Measurements from ENCODE around the gene CTIF. TPM values are rescaled to one million over a fixed set of nuclear protein-coding genes. Genes with fewer than 3 reads are reported as not detected.

Gene CTIF
- total RNA-seq, 4 donors from 2014 or later: 16.6 to 116 (median 34.5) TPM

DNA sequence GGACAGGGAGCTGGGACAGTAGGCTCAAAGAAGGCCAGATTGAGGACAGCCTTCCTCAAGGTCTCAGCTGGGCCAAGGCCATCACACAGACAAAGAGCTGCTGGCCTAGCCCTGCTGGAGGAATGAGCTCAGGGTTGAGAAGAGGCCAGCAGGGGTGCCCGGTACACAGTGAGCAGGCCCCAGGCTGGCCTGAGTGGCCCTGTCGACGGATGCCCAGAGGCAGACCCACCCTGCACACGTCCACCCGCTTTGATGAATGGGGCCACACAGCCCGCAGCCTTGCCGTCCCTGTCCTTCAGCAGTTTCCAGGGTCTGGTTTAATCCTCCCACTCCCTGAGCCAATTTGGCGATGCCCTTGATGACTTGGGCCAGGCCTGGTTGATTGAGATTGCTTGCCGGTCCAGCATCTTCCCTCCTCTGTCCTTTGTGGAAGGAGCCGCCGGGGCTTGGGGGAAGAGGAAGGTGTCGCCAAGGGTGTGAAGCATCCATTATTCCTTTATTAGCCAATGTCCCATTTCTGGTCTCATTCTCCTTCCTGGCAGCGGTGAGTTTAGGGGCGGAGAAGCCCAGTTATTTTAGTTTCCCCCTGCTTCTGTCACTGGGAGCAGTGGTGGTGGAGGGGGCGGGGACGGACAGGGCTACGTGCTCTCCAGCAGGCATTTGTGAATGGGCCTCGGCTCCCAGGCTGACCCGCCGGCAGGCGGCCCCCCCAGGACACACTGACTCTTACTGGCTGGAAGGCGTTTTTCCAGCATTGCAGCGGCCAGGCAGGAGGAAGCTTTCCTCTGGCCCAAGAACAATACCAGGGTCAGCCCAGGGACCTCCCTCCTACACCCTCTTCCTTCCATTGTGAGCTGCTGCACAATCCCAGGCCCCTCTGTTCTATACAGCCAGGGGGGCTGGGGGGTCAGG is 141.8 kb downstream of the CTIF start:
- Histone ChIP-seq H3K4me3 (no peak overlapping the region), H3K36me3 (no peaks in the 10 kb centered on the region), H3K4me1 (peaks cover 0 to 9% (median 0%) of the 10 kb centered on the region in 4 donors), H3K9me3 (no peaks in the 10 kb centered on the region), H3K27me3 (no peaks in the 10 kb centered on the region), H3K27ac (peak overlapping the region in 2 of 4 donors; percentile 38 to 48)
- DNase-seq: peak in 2 of 3 donors; percentile 50 to 52
- TF ChIP-seq POLR2A (IDR thresholded peaks at IDR 0.05): no peak
- TF ChIP-seq, protein P1, sequence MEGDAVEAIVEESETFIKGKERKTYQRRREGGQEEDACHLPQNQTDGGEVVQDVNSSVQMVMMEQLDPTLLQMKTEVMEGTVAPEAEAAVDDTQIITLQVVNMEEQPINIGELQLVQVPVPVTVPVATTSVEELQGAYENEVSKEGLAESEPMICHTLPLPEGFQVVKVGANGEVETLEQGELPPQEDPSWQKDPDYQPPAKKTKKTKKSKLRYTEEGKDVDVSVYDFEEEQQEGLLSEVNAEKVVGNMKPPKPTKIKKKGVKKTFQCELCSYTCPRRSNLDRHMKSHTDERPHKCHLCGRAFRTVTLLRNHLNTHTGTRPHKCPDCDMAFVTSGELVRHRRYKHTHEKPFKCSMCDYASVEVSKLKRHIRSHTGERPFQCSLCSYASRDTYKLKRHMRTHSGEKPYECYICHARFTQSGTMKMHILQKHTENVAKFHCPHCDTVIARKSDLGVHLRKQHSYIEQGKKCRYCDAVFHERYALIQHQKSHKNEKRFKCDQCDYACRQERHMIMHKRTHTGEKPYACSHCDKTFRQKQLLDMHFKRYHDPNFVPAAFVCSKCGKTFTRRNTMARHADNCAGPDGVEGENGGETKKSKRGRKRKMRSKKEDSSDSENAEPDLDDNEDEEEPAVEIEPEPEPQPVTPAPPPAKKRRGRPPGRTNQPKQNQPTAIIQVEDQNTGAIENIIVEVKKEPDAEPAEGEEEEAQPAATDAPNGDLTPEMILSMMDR (IDR thresholded peaks at IDR 0.05): no peak

DNA sequence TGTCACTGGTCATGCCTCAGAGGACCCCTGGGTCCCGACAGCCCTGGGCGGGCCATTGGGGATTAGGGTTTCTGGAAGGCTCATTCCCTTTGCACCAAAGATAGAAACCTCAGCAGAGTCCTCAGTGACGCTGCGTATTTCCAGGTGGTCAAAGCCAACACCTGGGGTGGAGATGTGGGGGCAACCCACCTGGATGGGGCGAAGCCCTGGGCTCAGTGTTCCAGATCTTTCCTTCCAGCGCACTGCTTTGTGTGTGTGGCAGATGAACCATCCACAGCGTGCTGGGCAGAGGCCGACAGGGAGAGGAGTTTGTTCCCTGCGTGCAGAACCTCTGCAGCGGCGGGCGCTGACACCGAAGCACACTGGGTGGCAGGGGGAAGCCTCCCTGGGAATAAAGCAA is 143.9 kb downstream of the CTIF start:
- H3K36me3 ChIP-seq: no peaks in the 10 kb centered on the region
- DNase-seq: peak in 1 of 3 donors; percentile 36
- H3K9me3 ChIP-seq: no peaks in the 10 kb centered on the region
- no peak for TF ChIP-seq POLR2A (IDR thresholded peaks at IDR 0.05)
- no peak overlapping the region for H3K4me3 ChIP-seq
- H3K4me1 ChIP-seq: no peaks in the 10 kb centered on the region
- H3K27me3 ChIP-seq: no peaks in the 10 kb centered on the region
- H3K27ac ChIP-seq: no peak overlapping the region

- Histone ChIP-seq H3K27ac (no peak overlapping the region), H3K4me3 (no peak overlapping the region), H3K36me3 (no peaks in the 10 kb centered on the region), H3K9me3 (no peaks in the 10 kb centered on the region), H3K27me3 (no peaks in the 10 kb centered on the region), H3K4me1 (no peaks in the 10 kb centered on the region)
- DNase-seq: peak in 1 of 3 donors; percentile 3
- TF ChIP-seq, protein P1 (IDR thresholded peaks at IDR 0.05): no peak
- no peak for TF ChIP-seq POLR2A (IDR thresholded peaks at IDR 0.05)
These were observed 144.4 kb downstream of the CTIF start for GRCh38 chr18:48683197-48683596.

- Histone ChIP-seq H3K27me3 (no peaks in the 10 kb centered on the region), H3K36me3 (no peaks in the 10 kb centered on the region), H3K4me3 (no peak overlapping the region), H3K4me1 (no peaks in the 10 kb centered on the region), H3K9me3 (no peaks in the 10 kb centered on the region), H3K27ac (no peak overlapping the region)
- peak in 1 of 3 donors; percentile 30 for DNase-seq
- TF ChIP-seq, protein P1 (IDR thresholded peaks at IDR 0.05): no peak
- no peak for TF ChIP-seq POLR2A (IDR thresholded peaks at IDR 0.05)
These were observed 144.8 kb downstream of the CTIF start for GRCh38 chr18:48683661-48684060.

GRCh38 chr18:48687346-48688042 is 148.7 kb downstream of the CTIF start:
- TF ChIP-seq POLR2A (IDR thresholded peaks at IDR 0.05): no peak
- TF ChIP-seq, protein P1 (IDR thresholded peaks at IDR 0.05): no peak
- H3K27ac ChIP-seq: no peak overlapping the region
- H3K4me1 ChIP-seq: no peaks in the 10 kb centered on the region

DNA sequence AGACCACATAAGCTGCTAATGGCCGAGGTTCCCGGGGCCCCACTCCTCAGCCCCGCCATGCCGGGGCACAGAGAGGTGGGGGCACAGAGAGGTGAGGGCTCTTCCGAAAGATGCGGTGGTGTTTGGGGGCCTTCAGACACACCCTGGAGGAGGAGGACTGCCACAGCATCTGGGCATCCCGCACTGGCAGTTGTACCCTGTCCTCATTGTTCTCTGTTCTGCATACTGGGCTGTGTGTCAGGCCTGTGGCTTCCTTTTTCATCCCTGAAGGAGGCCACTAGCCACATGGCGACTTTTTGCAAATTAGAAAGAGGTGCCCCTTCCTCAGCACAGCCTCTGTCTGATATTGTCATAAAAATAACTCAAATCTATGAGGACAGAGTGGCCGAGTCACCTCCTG is 150.1 kb downstream of the CTIF start:
- DNase-seq: peak in 1 of 3 donors; percentile 22
- no peak overlapping the region for H3K27ac ChIP-seq
- H3K4me1 ChIP-seq: no peaks in the 10 kb centered on the region
- no peaks in the 10 kb centered on the region for H3K36me3 ChIP-seq
- H3K4me3 ChIP-seq: no peak overlapping the region
- H3K9me3 ChIP-seq: no peaks in the 10 kb centered on the region
- H3K27me3 ChIP-seq: no peaks in the 10 kb centered on the region
- TF ChIP-seq, protein P1 (IDR thresholded peaks at IDR 0.05): no peak
- no peak for TF ChIP-seq POLR2A (IDR thresholded peaks at IDR 0.05)

More at GRCh38 chr18:48687346-48688042, 148.7 kb downstream of the CTIF start:
- no peaks in the 10 kb centered on the region for H3K36me3 ChIP-seq
- no peaks in the 10 kb centered on the region for H3K9me3 ChIP-seq
- H3K4me3 ChIP-seq: no peak overlapping the region
- no peaks in the 10 kb centered on the region for H3K27me3 ChIP-seq
- DNase-seq: peak in 1 of 3 donors; percentile 16
